Prostate gland (tissue), 2 donors: ENCODE data around the gene ADAM15.

ENCODE experiments used
- CTCF ChIP-seq, 4 experiments: fragments of 200-600 bp in 2 of 4; fragments of 450-650 bp in 2 of 4; sonication (generic) in 2 of 4; IDR thresholded peaks; 1 replicate in 3 of 4; 2 replicates in 1 of 4; pipeline ENCODE4 v1.5.1; 2016 to 2019; ENCODE audit warnings: antibody characterized with exemption in 4 of 4, mild to moderate bottlenecking in 2 of 4, moderate library complexity in 2 of 4
- POLR2AphosphoS5 ChIP-seq: sonication (generic); formaldehyde crosslinking; IDR thresholded peaks from one replicate; pipeline ENCODE4 v1.6.1; 2017; ENCODE audit warnings: antibody characterized with exemption

- TF ChIP-seq CTCF (IDR thresholded peaks at IDR 0.05) (no peak), POLR2AphosphoS5 (no peak)
Observed at GRCh38 chr1:155081472-155082300, 30.6 kb downstream of the ADAM15 start.
